HAP-1 (cell line): ENCODE data around the gene CHST11.

ENCODE experiments used
- DNase-seq, 2 experiments: peaks; one replicate each; pipeline ENCODE4 v3.0.0-alpha.2; 2016 to 2020; ENCODE audit warnings: low spot score in 2 of 2
- H3K27me3 ChIP-seq: fragments of 250-450 bp; sonication (Bioruptor Pico); 2 replicates; pipeline ENCODE4 v1.5.1; 2020; ENCODE audit warnings: low read depth, mild to moderate bottlenecking, moderate library complexity
- H3K36me3 ChIP-seq: fragments of 250-450 bp; sonication (Bioruptor Pico); replicated peaks from 2 replicates; pipeline ENCODE4 v1.5.1; 2020; ENCODE audit warnings: mild to moderate bottlenecking
- H3K4me1 ChIP-seq: fragments of 250-450 bp; sonication (Bioruptor Pico); 2 replicates; pipeline ENCODE4 v1.5.1; 2020; ENCODE audit warnings: mild to moderate bottlenecking
- H3K4me3 ChIP-seq: fragments of 250-450 bp; sonication (Bioruptor Pico); 2 replicates; pipeline ENCODE4 v1.5.1; 2020; ENCODE audit warnings: mild to moderate bottlenecking, moderate library complexity
- H3K9me3 ChIP-seq: fragments of 250-450 bp; sonication (Bioruptor Pico); 2 replicates; pipeline ENCODE4 v1.5.1; 2020; ENCODE audit warnings: mild to moderate bottlenecking, moderate library complexity
- in situ Hi-C: fragments of 300-500 bp; cut with MboI; formaldehyde crosslinking; loops from 3 replicates; pipeline ENCODE4 v1.14.3; 2020; ENCODE audit warnings: low sequenced_read_pairs, inconsistent platforms, mixed read lengths

Gene CHST11

DNA sequence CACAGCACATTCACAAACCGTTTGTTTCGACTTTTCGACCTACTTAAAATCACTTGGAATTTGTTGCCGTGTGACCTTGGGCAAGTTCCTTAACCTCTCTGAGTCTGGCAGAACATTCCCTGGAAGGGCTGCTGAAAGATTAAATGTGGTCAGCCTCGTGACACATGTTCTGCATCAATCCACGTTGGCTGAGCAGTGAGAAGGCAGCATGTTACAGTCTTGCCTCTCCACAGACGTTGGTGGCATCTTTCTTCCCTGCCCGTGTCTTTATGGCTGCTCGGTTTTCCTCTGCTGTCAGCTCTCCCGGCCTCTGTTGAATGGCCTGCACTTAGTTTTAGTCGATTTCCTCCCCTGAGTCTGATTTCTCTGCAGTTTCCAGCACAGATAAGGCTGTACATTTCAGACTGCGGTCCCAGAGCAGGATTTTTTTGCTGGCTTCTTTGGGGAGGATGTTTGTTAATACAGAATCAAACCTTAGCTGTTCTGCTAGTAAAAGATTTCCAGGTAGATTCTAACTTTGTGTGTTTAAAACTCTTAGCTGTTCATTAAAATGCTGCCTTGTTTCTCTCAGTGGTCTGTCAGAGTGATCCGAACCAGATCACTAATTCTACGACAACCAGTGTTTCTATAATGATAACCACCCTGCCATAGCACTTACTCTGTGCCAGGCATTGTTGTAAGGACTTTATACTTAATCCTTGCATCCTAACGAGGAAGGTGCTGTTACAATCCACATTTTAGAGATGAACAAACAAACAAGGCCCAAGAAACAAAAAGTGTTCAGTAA lies 217.1 kb downstream of the CHST11 start:
- DNase-seq = no peak
- H3K4me1 ChIP-seq = peaks cover 21% of the 10 kb centered on the region
- no peaks in the 10 kb centered on the region for H3K9me3 ChIP-seq
- H3K4me3 ChIP-seq = no peak overlapping the region
- H3K36me3 ChIP-seq = no peaks in the 10 kb centered on the region
- in situ Hi-C loops = no loop called here
- H3K27me3 ChIP-seq = no peaks in the 10 kb centered on the region

DNA sequence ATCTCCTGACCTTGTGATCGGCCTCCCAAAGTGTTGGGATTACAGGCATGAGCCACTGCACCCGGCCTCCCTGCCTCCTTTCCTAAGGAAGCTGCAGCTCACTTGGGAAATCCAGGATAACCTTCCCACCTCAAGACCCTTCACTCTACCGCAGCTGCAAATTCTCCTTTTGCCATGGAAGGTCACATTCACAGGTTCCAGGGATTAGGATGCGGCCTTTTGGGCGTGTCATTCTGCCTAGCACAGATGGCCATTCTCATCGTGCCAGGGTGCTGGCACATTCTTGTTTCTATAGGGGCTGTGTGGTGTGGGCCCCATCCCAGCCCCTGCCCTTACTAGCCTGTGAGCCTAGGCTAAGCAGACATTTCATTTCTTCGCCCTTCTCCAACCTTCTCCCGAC lies 219.9 kb downstream of the CHST11 start:
- Histone ChIP-seq H3K27me3 (no peaks in the 10 kb centered on the region), H3K4me3 (no peak overlapping the region), H3K36me3 (no peaks in the 10 kb centered on the region), H3K4me1 (peaks cover 16% of the 10 kb centered on the region), H3K9me3 (no peaks in the 10 kb centered on the region)
- DNase-seq = no peak
- in situ Hi-C loops = loop anchor here (25.0 kb wide), 1 partner anchor 711 kb away; no protein-coding TSS in a partner anchor

GRCh38 chr12:104677441-104678089 lies 220.8 kb downstream of the CHST11 start:
- peak in 1 of 2 experiments; percentile 12 for DNase-seq
- no peaks in the 10 kb centered on the region for H3K36me3 ChIP-seq
- in situ Hi-C loops = loop anchor here (25.0 kb wide), 1 partner anchor 710 kb away; no protein-coding TSS in a partner anchor
- H3K4me3 ChIP-seq = no peak overlapping the region
- H3K27me3 ChIP-seq = no peaks in the 10 kb centered on the region
- H3K4me1 ChIP-seq = peaks cover 10% of the 10 kb centered on the region
- H3K9me3 ChIP-seq = no peaks in the 10 kb centered on the region

DNA sequence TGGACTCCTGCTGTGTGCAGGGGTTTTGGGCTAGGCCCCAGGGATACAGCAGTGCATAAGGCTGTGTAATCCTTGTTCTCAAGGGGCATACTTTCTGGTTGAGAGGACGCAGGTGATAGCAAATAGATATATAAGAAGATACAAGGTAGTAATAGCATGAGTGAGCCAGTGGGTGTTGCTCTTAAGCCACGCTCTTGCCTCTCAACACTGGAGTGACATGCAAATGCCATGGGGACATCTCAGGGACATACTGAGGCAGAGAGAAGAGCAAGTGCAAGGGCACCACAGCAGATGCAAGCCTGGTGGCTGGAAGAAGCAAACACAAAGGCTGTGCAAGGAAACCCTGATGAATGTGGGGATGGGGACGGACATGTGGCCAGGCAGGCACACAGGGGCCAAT lies 223.3 kb downstream of the CHST11 start:
- no peak for DNase-seq
- no peaks in the 10 kb centered on the region for H3K36me3 ChIP-seq
- in situ Hi-C loops = loop anchor here (25.0 kb wide), 1 partner anchor 707 kb away; no protein-coding TSS in a partner anchor

GRCh38 chr12:104680491-104680890 lies 223.7 kb downstream of the CHST11 start:
- Histone ChIP-seq H3K9me3 (no peaks in the 10 kb centered on the region), H3K4me3 (no peak overlapping the region), H3K4me1 (peaks cover 10% of the 10 kb centered on the region), H3K27me3 (no peaks in the 10 kb centered on the region), H3K36me3 (no peaks in the 10 kb centered on the region)
- in situ Hi-C loops = loop anchor here (25.0 kb wide), 1 partner anchor 707 kb away; no protein-coding TSS in a partner anchor
- no peak for DNase-seq

More for the DNA sequence above, 223.3 kb downstream of the CHST11 start:
- peaks cover 10% of the 10 kb centered on the region for H3K4me1 ChIP-seq
- no peaks in the 10 kb centered on the region for H3K27me3 ChIP-seq
- no peak overlapping the region for H3K4me3 ChIP-seq
- no peaks in the 10 kb centered on the region for H3K9me3 ChIP-seq

- no peaks in the 10 kb centered on the region for H3K36me3 ChIP-seq
- H3K27me3 ChIP-seq = no peaks in the 10 kb centered on the region
- DNase-seq = no peak
- peaks cover 10% of the 10 kb centered on the region for H3K4me1 ChIP-seq
- in situ Hi-C loops = loop anchor here (25.0 kb wide), 1 partner anchor 706 kb away; no protein-coding TSS in a partner anchor
- H3K9me3 ChIP-seq = no peaks in the 10 kb centered on the region
- no peak overlapping the region for H3K4me3 ChIP-seq
Measured at GRCh38 chr12:104681012-104681690, 224.4 kb downstream of the CHST11 start.

DNA sequence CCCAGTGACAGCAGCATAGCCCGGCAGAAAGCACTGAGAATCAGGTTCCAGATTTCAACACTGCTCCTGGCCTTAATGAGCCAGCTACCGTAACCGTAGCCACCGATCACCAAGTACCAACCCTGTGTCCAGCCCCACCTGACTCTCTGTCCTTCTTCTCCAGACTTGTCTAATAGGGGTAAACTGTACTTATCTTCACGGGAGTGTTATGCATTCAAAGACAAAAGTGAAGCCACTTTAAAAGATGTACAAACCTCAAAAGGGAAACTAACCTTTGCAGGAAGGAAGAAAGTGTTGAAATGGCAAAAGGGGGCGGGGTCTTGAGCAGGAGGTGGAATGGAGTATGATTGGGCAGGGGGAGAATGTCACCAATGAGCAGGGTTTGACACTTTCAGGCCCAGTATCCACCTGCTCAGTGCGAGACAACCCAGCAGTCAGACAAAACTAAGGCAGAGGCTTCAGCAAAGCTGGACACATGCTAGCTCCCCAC lies 226.1 kb downstream of the CHST11 start:
- Histone ChIP-seq H3K27me3 (no peaks in the 10 kb centered on the region), H3K4me3 (no peak overlapping the region), H3K4me1 (no peaks in the 10 kb centered on the region), H3K9me3 (no peaks in the 10 kb centered on the region), H3K36me3 (no peaks in the 10 kb centered on the region)
- DNase-seq = no peak
- in situ Hi-C loops = loop anchor here (25.0 kb wide), 1 partner anchor 704 kb away; no protein-coding TSS in a partner anchor

GRCh38 chr12:104683831-104684503 lies 227.2 kb downstream of the CHST11 start:
- H3K4me1 ChIP-seq = no peaks in the 10 kb centered on the region
- in situ Hi-C loops = loop anchor here (25.0 kb wide), 1 partner anchor 703 kb away; no protein-coding TSS in a partner anchor
- H3K36me3 ChIP-seq = no peaks in the 10 kb centered on the region
- DNase-seq = no peak
- no peak overlapping the region for H3K4me3 ChIP-seq
- H3K9me3 ChIP-seq = no peaks in the 10 kb centered on the region
- no peaks in the 10 kb centered on the region for H3K27me3 ChIP-seq

DNA sequence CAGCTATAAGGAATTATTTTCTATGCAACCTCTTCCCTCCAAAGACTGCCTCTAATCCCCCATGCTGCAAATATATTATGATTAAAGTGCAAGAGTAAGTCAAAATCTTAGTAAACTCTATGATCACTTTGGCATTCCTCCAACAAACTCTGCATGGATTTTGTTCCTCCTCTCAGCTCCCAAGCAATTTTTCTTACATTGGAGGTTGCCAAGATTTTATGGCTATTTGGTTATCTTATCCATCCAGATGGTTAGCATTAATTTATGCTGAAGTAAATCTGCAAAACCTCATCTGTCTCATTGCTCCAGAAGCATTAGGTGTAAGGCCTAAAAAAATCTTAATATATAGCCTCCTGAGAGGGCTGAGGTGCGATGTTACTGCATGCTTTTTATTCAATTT lies 228.1 kb downstream of the CHST11 start:
- Histone ChIP-seq H3K36me3 (no peaks in the 10 kb centered on the region), H3K4me3 (no peak overlapping the region), H3K4me1 (no peaks in the 10 kb centered on the region), H3K9me3 (no peaks in the 10 kb centered on the region), H3K27me3 (no peaks in the 10 kb centered on the region)
- DNase-seq = no peak
- in situ Hi-C loops = loop anchor here (25.0 kb wide), 1 partner anchor 702 kb away; no protein-coding TSS in a partner anchor

DNA sequence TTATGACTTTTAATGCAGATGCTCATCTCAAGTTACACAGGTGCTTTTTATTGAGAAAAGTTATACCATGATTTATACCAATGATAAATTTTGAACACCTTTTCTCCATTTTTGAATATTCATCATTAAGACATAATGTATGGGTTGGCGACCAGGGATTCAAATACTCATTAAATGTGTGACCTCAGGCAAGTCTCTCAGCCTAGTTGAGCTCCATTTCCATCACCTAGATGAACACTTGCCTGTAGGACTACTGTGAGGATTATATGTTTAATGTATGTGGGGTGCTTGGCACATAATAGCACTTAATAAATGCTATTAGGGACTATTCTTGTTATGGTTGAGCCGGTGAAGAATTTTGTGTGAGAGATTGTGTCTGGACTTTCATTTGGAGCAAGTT lies 228.6 kb downstream of the CHST11 start:
- in situ Hi-C loops = loop anchor here (25.0 kb wide), 1 partner anchor 702 kb away; no protein-coding TSS in a partner anchor
- Histone ChIP-seq H3K36me3 (no peaks in the 10 kb centered on the region), H3K4me1 (no peaks in the 10 kb centered on the region), H3K9me3 (no peaks in the 10 kb centered on the region), H3K4me3 (no peak overlapping the region), H3K27me3 (no peaks in the 10 kb centered on the region)
- DNase-seq = no peak

GRCh38 chr12:104686196-104686595 lies 229.4 kb downstream of the CHST11 start:
- no peak for DNase-seq

GRCh38 chr12:104687823-104688573 lies 231.2 kb downstream of the CHST11 start:
- no peaks in the 10 kb centered on the region for H3K27me3 ChIP-seq
- no peak overlapping the region for H3K4me3 ChIP-seq
- no peak for DNase-seq
- no peaks in the 10 kb centered on the region for H3K36me3 ChIP-seq
- no peaks in the 10 kb centered on the region for H3K4me1 ChIP-seq
- in situ Hi-C loops = loop anchor here (25.0 kb wide), 1 partner anchor 699 kb away; no protein-coding TSS in a partner anchor
- no peaks in the 10 kb centered on the region for H3K9me3 ChIP-seq

More at GRCh38 chr12:104686196-104686595, 229.4 kb downstream of the CHST11 start:
- no peak overlapping the region for H3K4me3 ChIP-seq
- H3K36me3 ChIP-seq = no peaks in the 10 kb centered on the region
- in situ Hi-C loops = loop anchor here (25.0 kb wide), 1 partner anchor 701 kb away; no protein-coding TSS in a partner anchor
- no peaks in the 10 kb centered on the region for H3K27me3 ChIP-seq
- no peaks in the 10 kb centered on the region for H3K9me3 ChIP-seq
- H3K4me1 ChIP-seq = no peaks in the 10 kb centered on the region
